ENCODE data around the gene NLRP6. TPM values are rescaled to one million over a fixed set of nuclear protein-coding genes. Genes with fewer than 3 reads are reported as not detected.
"Not testable (repeated sequence)": the region's sequence is repeated elsewhere in the genome, so short reads cannot be mapped to it uniquely, and the experiment has no call there.

NLRP6 gene
- total RNA-seq, 4 donors from 2014 or later, result 0.23 to 1.9 TPM; not detected in 2

- Histone ChIP-seq H3K9me3 (no peaks in the 10 kb centered on the region), H3K4me3 (peak overlapping the region; percentile 80 to 93), H3K4me1 (peaks cover 0 to 35% (median 13%) of the 10 kb centered on the region in 3 donors), H3K36me3 (peaks cover 0 to 34% of the 10 kb centered on the region in 2 donors), H3K27me3 (no peaks in the 10 kb centered on the region), H3K27ac (peak overlapping the region; percentile 80 to 96 (median 94))
- WGBS, 2 donors (ENCODE audit: low coverage in 1 of 2), result 2 to 4% methylated on average over 12 to 13 of the region's 13 CpGs
- TF ChIP-seq EP300 (IDR thresholded peaks at IDR 0.05) (no peak), CTCF (IDR thresholded peaks at IDR 0.05) (no peak), POLR2AphosphoS5 (IDR thresholded peaks at IDR 0.05) (no peak), POLR2A (IDR thresholded peaks at IDR 0.05) (no peak)
- ATAC-seq, result peak; percentile 7
Observed at GRCh38 chr11:235609-235996, 42.6 kb upstream of the NLRP6 start.

- Histone ChIP-seq H3K4me3 (peak within 1 kb of the TSS; percentile 93), H3K9me3 (no peaks in the 10 kb centered on the region), H3K27ac (peak within 1 kb of the TSS; percentile 85 to 96 (median 94)), H3K27me3 (no peaks in the 10 kb centered on the region), H3K4me1 (peaks cover 0 to 35% (median 13%) of the 10 kb centered on the region in 3 donors), H3K36me3 (peaks cover 0 to 37% of the 10 kb centered on the region in 2 donors)
- 0 to 3% methylated on average over 6 to 11 of the region's 70 CpGs for WGBS, 2 donors (ENCODE audit: low coverage in 1 of 2)
- TF ChIP-seq POLR2AphosphoS5 (IDR thresholded peaks at IDR 0.05) (peak; percentile 37), EP300 (IDR thresholded peaks at IDR 0.05) (no peak), POLR2A (IDR thresholded peaks at IDR 0.05) (peak; percentile 54 to 56), CTCF (IDR thresholded peaks at IDR 0.05) (peak in 2 of 4 experiments; percentile 44 to 47)
- peak; percentile 93 for ATAC-seq
Observed at GRCh38 chr11:235997-236773, 42.0 kb upstream of the NLRP6 start, which contains the start of gene SIRT3. Gene SIRT3 (minus strand): TSS chr11:236342. CDS start chr11:236328, 14 bp downstream.

GRCh38 chr11:236774-237767 is 41.1 kb upstream of the NLRP6 start, which contains the start of gene PSMD13:
Gene PSMD13 (plus strand): TSS chr11:236976. CDS start chr11:237050, 74 bp downstream.
- TF ChIP-seq CTCF (IDR thresholded peaks at IDR 0.05) (no peak), EP300 (IDR thresholded peaks at IDR 0.05) (no peak), POLR2A (IDR thresholded peaks at IDR 0.05) (peak; percentile 38 to 46), POLR2AphosphoS5 (IDR thresholded peaks at IDR 0.05) (peak; percentile 53)
- WGBS, 2 donors (ENCODE audit: low coverage in 1 of 2), result 7 to 14% methylated on average over 7 to 14 of the region's 62 CpGs
- Histone ChIP-seq H3K4me3 (peak within 1 kb of the TSS; percentile 93), H3K27me3 (no peaks in the 10 kb centered on the region), H3K4me1 (peaks cover 0 to 35% (median 13%) of the 10 kb centered on the region in 3 donors), H3K9me3 (no peaks in the 10 kb centered on the region), H3K36me3 (peaks cover 0 to 40% of the 10 kb centered on the region in 2 donors), H3K27ac (peak within 1 kb of the TSS; percentile 85 to 96 (median 94))
- ATAC-seq, result peak; percentile 91

DNA sequence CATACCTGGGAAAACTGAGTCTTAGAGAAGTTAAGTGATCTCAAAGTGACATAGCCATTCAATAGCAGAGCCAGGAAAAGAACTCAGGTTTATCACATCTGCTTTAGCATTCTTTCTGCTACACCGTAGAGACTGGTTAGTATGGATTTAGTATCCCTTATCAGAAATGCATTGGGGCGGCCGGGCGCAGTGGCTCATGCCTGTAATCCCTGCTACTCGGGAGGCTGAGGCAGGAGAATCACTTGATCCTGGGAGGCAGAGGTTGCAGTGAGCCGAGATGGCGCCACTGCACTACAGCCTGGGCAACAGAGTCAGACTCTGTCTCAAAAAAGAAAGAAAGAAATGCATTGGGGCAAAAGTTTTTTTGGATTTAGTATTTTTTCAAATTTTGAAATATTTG is 39.9 kb upstream of the NLRP6 start:
- Histone ChIP-seq H3K4me1 (peaks cover 0 to 35% (median 13%) of the 10 kb centered on the region in 3 donors), H3K36me3 (peaks cover 0 to 40% of the 10 kb centered on the region in 2 donors)
- not testable (repeated sequence) for ATAC-seq, H3K4me3 ChIP-seq, H3K27ac ChIP-seq, H3K9me3 ChIP-seq, H3K27me3 ChIP-seq
- 62 to 74% methylated on average over 4 to 7 of the region's 7 CpGs for WGBS, 2 donors (ENCODE audit: low coverage in 1 of 2)

DNA sequence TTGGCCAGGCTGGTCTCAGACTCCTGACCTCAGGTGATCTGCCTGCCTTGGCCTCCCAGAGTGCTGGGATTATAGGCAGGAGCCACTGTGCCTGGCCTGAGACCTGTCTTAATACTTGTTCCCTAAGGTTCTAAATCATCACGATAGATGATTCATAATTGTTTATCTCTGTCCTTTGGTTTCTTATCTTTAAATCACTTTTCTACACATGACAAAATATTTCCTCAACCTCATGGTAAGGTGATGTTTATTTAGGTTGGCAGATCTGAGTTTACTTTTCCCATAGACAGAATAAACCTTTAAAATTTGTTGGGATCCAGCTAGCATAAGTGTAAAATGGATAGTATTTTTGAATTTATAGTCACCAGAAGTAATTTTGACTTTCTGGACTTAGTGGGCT is 37.9 kb upstream of the NLRP6 start:
- WGBS, 2 donors (ENCODE audit: low coverage in 1 of 2), result 57 to 73% methylated on average over 1 of the region's 1 CpG
- Histone ChIP-seq H3K4me3 (no peak overlapping the region), H3K36me3 (peaks cover 0 to 60% of the 10 kb centered on the region in 2 donors), H3K9me3 (no peaks in the 10 kb centered on the region), H3K27me3 (no peaks in the 10 kb centered on the region), H3K4me1 (peaks cover 0 to 25% (median 11%) of the 10 kb centered on the region in 3 donors), H3K27ac (no peak overlapping the region)
- ATAC-seq, result no peak
- TF ChIP-seq CTCF (IDR thresholded peaks at IDR 0.05), result no peak
- no peak for TF ChIP-seq POLR2AphosphoS5 (IDR thresholded peaks at IDR 0.05)

All from gastroesophageal sphincter (tissue), 4 donors.